ENCODE data around the gene FA2H. TPM values are rescaled to one million over a fixed set of nuclear protein-coding genes. Genes with fewer than 3 reads are reported as not detected.

The FA2H gene
- total and polyA plus RNA-seq, 10 of the 15 experiments (the other 5 are each of a cell fraction or from before 2014, with no cell fraction given), result 0.05 to 0.73 (median 0.51) TPM; not detected in 3

- TF ChIP-seq FOXM1 (IDR thresholded peaks at IDR 0.05; ENCODE audit: low read depth, low read length) (no peak), ASH2L (IDR thresholded peaks at IDR 0.05; ENCODE audit: borderline replicate concordance, low read depth) (no peak), ZNF207 (IDR thresholded peaks at IDR 0.05; ENCODE audit: borderline replicate concordance) (no peak), HCFC1 (IDR thresholded peaks at IDR 0.05; ENCODE audit: low read length) (no peak)
These were observed 25.1 kb downstream of the FA2H start (continued) for GRCh38 chr16:74749291-74750055.

- peaks cover 0 to 2% of the 10 kb centered on the region in 2 experiments; a peak in 2 of 4 replicates for H3K27me3 ChIP-seq (replicated peaks in 1 of 2; ENCODE audit: control insufficient read depth in 2 of 2, insufficient read depth in 2 of 2, low read length in 1 of 2)
- H2AFZ ChIP-seq (ENCODE audit: control insufficient read depth, low read depth, low read length), result no peak overlapping the region
- ChIA-PET CTCF (no interaction called here), POLR2A (no interaction called here), RAD21 (ENCODE audit: unreplicated experiment) (no interaction called here), SMC1A (ENCODE audit: uncharacterized antibody, unreplicated experiment) (interaction anchor here (1.1 kb wide), 1 partner anchor 116 kb away, joined by 3 read pairs; no protein-coding TSS in a partner anchor)
- H3K4me1 ChIP-seq (ENCODE audit: control insufficient read depth, insufficient read depth, low read length), result peaks cover 7% of the 10 kb centered on the region; the same call in 1 of the 2 replicates
- FAIRE-seq (no peak), DNase-seq (ENCODE audit: low read depth, low spot score) (no peak), ATAC-seq (no peak)
- no peak overlapping the region for H3K4me3 ChIP-seq
- H3K9me3 ChIP-seq (replicated peaks; ENCODE audit: control insufficient read depth, insufficient read depth, low read length), result no peaks in the 10 kb centered on the region
- no peak overlapping the region for H3K4me2 ChIP-seq (ENCODE audit: control insufficient read depth, insufficient read depth)
- no peaks in the 10 kb centered on the region for H3K36me3 ChIP-seq (ENCODE audit: control insufficient read depth in 2 of 2, insufficient read depth in 2 of 2, low read length in 1 of 2)
- no peak overlapping the region for H3K9ac ChIP-seq (ENCODE audit: control insufficient read depth, insufficient read depth, low read length)
- H3K79me2 ChIP-seq (ENCODE audit: control insufficient read depth, insufficient read depth, low read length), result no peaks in the 10 kb centered on the region
- intact Hi-C loops (cut with micrococcal nuclease; ENCODE audit: unreplicated experiment), result no loop called here
- no TSS peak for BruUV-seq (replicated peaks)
- no peaks in the 10 kb centered on the region for H4K20me1 ChIP-seq (ENCODE audit: control insufficient read depth, insufficient read depth)
- TF ChIP-seq KLF5 (IDR thresholded peaks at IDR 0.05; ENCODE audit: partially characterized antibody) (no peak), USF1 (IDR thresholded peaks at IDR 0.05; ENCODE audit: borderline replicate concordance, extremely low read length, insufficient read depth, low read depth, low read length) (no peak), MXI1 (IDR thresholded peaks at IDR 0.05; ENCODE audit: low read depth, low read length) (no peak), GATAD2B (conservative IDR thresholded peaks at IDR 0.05; ENCODE audit: low read depth) (no peak), CHD4 (IDR thresholded peaks at IDR 0.05) (no peak), RAD21 (IDR thresholded peaks at IDR 0.05; ENCODE audit: insufficient read depth, low read depth, low read length) (no peak), YBX1 (IDR thresholded peaks at IDR 0.05) (no peak), MTA2 (IDR thresholded peaks at IDR 0.05; ENCODE audit: low read depth) (no peak), E2F8 (IDR thresholded peaks at IDR 0.05; ENCODE audit: low read depth, partially characterized antibody) (no peak), BCLAF1 (IDR thresholded peaks at IDR 0.05) (no peak), ETV6 (conservative IDR thresholded peaks at IDR 0.05 in 1 of 2, IDR thresholded peaks at IDR 0.05 in 1 of 2; ENCODE audit: borderline replicate concordance in 1 of 2, low read depth in 1 of 2) (no peak)
- in situ Hi-C loops (cut with MboI), result no loop called here
- 86% methylated on average over 15 of the region's 19 CpGs for WGBS (ENCODE audit: insufficient coverage, insufficient replicate concordance, low lambda C conversion rate, missing lambda C conversion rate)
- H3K27ac ChIP-seq (ENCODE audit: control insufficient read depth, insufficient read depth), result no peak overlapping the region
These were observed 26.0 kb downstream of the FA2H start for GRCh38 chr16:74748616-74749026.
